Osteoblast (primary cell): ENCODE data around the gene LIN7C. TPM values are rescaled to one million over a fixed set of nuclear protein-coding genes. Genes with fewer than 3 reads are reported as not detected.

Experiments
- DNase-seq: peaks from one replicate; pipeline ENCODE4 v3.0.0; 2011; ENCODE audit warnings: low spot score, mixed read lengths; ENCODE audit not compliant: insufficient read length; ENCODE audit errors: missing footprints
- H2AFZ ChIP-seq: 2 replicates; pipeline ENCODE4 v1.6.0; 2011; ENCODE audit warnings: mild to moderate bottlenecking, low read length
- H3K27ac ChIP-seq: 2 replicates; pipeline ENCODE4 v1.5.1; 2011; ENCODE audit warnings: mild to moderate bottlenecking, low read depth, low read length, moderate library complexity
- H3K27me3 ChIP-seq: 2 replicates; pipeline ENCODE4 v1.6.0; 2012; ENCODE audit warnings: mild to moderate bottlenecking, control low read depth, inconsistent platforms, low read length, moderate library complexity; ENCODE audit not compliant: insufficient read depth
- H3K36me3 ChIP-seq: 2 replicates; pipeline ENCODE4 v1.5.1; 2011; ENCODE audit warnings: mild to moderate bottlenecking, low read length, control low read depth, moderate library complexity; ENCODE audit not compliant: insufficient read depth
- H3K4me1 ChIP-seq: 2 replicates; pipeline ENCODE4 v1.5.1; 2011; ENCODE audit warnings: mild to moderate bottlenecking, low read length, control low read depth, moderate library complexity; ENCODE audit not compliant: insufficient read depth
- H3K4me2 ChIP-seq: 2 replicates; pipeline ENCODE4 v1.6.0; 2011; ENCODE audit warnings: mild to moderate bottlenecking, low read length; ENCODE audit not compliant: insufficient read depth
- H3K4me3 ChIP-seq: fragments of 200-600 bp; sonication (generic); 3 replicates; pipeline ENCODE4 v1.5.1; 2012; ENCODE audit warnings: mild to moderate bottlenecking, low read length, inconsistent platforms; ENCODE audit not compliant: insufficient read depth
- H3K79me2 ChIP-seq: 2 replicates; pipeline ENCODE4 v1.6.0; 2012; ENCODE audit warnings: mild to moderate bottlenecking, low read length, control low read depth, inconsistent platforms; ENCODE audit not compliant: insufficient read depth
- H3K9me3 ChIP-seq: 2 replicates; pipeline ENCODE4 v1.5.1; 2011; ENCODE audit warnings: low read depth, low read length, control low read depth
- H4K20me1 ChIP-seq: 2 replicates; pipeline ENCODE4 v1.6.0; 2012; ENCODE audit warnings: mild to moderate bottlenecking, low read length, control low read depth; ENCODE audit not compliant: insufficient read depth
- total RNA-seq: library from RNA; depleted of rRNA; stranded (reverse); fragments of >200 nt; gene quantifications from 2 replicates; pipeline ENCODE4 v1.2.3, GENCODE V29; 2012
- TF ChIP-seq, protein P1 (sequence below): IDR thresholded peaks from 2 replicates; pipeline ENCODE4 v1.5.1; 2011; ENCODE audit warnings: mild to moderate bottlenecking, low read depth, low read length, moderate library complexity; ENCODE audit errors: extremely low read depth

LIN7C gene
- total RNA-seq, 1 donor: 69.5 TPM

GRCh38 chr11:27489092-27489491, 17.5 kb downstream of the LIN7C start:
- Histone ChIP-seq H2AFZ (no peak overlapping the region), H3K79me2 (peaks cover 1% of the 10 kb centered on the region), H3K27ac (no peak overlapping the region), H3K27me3 (no peaks in the 10 kb centered on the region), H4K20me1 (no peaks in the 10 kb centered on the region), H3K4me3 (no peak overlapping the region), H3K36me3 (peaks cover 22% of the 10 kb centered on the region), H3K9me3 (no peaks in the 10 kb centered on the region), H3K4me2 (no peak overlapping the region), H3K4me1 (no peaks in the 10 kb centered on the region)
- DNase-seq: no peak
- TF ChIP-seq, protein P1, sequence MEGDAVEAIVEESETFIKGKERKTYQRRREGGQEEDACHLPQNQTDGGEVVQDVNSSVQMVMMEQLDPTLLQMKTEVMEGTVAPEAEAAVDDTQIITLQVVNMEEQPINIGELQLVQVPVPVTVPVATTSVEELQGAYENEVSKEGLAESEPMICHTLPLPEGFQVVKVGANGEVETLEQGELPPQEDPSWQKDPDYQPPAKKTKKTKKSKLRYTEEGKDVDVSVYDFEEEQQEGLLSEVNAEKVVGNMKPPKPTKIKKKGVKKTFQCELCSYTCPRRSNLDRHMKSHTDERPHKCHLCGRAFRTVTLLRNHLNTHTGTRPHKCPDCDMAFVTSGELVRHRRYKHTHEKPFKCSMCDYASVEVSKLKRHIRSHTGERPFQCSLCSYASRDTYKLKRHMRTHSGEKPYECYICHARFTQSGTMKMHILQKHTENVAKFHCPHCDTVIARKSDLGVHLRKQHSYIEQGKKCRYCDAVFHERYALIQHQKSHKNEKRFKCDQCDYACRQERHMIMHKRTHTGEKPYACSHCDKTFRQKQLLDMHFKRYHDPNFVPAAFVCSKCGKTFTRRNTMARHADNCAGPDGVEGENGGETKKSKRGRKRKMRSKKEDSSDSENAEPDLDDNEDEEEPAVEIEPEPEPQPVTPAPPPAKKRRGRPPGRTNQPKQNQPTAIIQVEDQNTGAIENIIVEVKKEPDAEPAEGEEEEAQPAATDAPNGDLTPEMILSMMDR: no peak

DNA sequence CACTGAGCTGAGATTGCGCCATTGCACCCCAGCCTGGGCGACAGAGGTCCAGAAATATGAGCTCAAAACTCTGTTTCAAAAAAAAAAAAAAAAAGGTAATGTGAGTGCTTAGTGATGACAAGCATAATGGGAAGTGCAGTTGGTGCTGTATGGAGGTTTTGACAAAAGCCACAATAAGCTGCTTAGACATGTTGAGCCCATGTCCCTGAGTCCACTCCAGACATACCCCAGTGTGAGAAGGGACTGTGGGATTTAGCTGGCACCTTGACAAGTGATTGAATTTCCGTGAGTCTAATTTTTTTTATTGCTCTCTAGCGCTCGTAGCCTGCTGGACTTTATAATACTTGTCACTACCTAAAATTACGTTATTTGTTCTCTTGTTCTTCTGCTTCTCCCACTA, 18.9 kb downstream of the LIN7C start:
- no peak for DNase-seq
- no peaks in the 10 kb centered on the region for H3K79me2 ChIP-seq
- no peaks in the 10 kb centered on the region for H3K4me1 ChIP-seq
- no peaks in the 10 kb centered on the region for H3K27me3 ChIP-seq
- no peaks in the 10 kb centered on the region for H3K9me3 ChIP-seq
- H4K20me1 ChIP-seq: no peaks in the 10 kb centered on the region
- TF ChIP-seq, protein P1: no peak
- no peak overlapping the region for H2AFZ ChIP-seq
- H3K4me2 ChIP-seq: no peak overlapping the region
- H3K4me3 ChIP-seq: no peak overlapping the region
- H3K27ac ChIP-seq: no peak overlapping the region
- H3K36me3 ChIP-seq: peaks cover 15% of the 10 kb centered on the region

- Histone ChIP-seq H3K4me2 (no peak overlapping the region), H3K4me1 (no peaks in the 10 kb centered on the region), H3K36me3 (peaks cover 4% of the 10 kb centered on the region), H3K9me3 (no peaks in the 10 kb centered on the region), H3K4me3 (no peak overlapping the region), H4K20me1 (no peaks in the 10 kb centered on the region), H3K27ac (no peak overlapping the region), H3K79me2 (no peaks in the 10 kb centered on the region), H2AFZ (no peak overlapping the region), H3K27me3 (no peaks in the 10 kb centered on the region)
- TF ChIP-seq, protein P1: peak; percentile 94
- DNase-seq: peak; percentile 61
These were observed 20.4 kb downstream of the LIN7C start for GRCh38 chr11:27485930-27486773.

- H3K27me3 ChIP-seq: no peaks in the 10 kb centered on the region
- no peak overlapping the region for H3K4me2 ChIP-seq
- H3K79me2 ChIP-seq: no peaks in the 10 kb centered on the region
- H3K9me3 ChIP-seq: no peaks in the 10 kb centered on the region
- H4K20me1 ChIP-seq: no peaks in the 10 kb centered on the region
- H2AFZ ChIP-seq: no peak overlapping the region
- DNase-seq: no peak
- H3K36me3 ChIP-seq: no peaks in the 10 kb centered on the region
- TF ChIP-seq, protein P1: no peak
- no peaks in the 10 kb centered on the region for H3K4me1 ChIP-seq
- no peak overlapping the region for H3K4me3 ChIP-seq
- no peak overlapping the region for H3K27ac ChIP-seq
These were observed 23.8 kb downstream of the LIN7C start for GRCh38 chr11:27482793-27483192.
